Stimulated activated CD4-positive, alpha-beta T cell treated with anti-CD3 and anti-CD28 coated beads, Interleukin-1b, Interleukin-23, amount 100 ng/mL, for 4 hours (primary cell): ENCODE data around the gene DAZAP2.
"Not testable (repeated sequence)": the region's sequence is repeated elsewhere in the genome, so short reads cannot be mapped to it uniquely, and the experiment has no call there.

Experiments
- DNase-seq, 2 donors: peaks; one replicate each; pipeline ENCODE4 v3.0.0-alpha.2; 2020; ENCODE audit warnings: low read depth in 2 of 2

Gene DAZAP2

DNA sequence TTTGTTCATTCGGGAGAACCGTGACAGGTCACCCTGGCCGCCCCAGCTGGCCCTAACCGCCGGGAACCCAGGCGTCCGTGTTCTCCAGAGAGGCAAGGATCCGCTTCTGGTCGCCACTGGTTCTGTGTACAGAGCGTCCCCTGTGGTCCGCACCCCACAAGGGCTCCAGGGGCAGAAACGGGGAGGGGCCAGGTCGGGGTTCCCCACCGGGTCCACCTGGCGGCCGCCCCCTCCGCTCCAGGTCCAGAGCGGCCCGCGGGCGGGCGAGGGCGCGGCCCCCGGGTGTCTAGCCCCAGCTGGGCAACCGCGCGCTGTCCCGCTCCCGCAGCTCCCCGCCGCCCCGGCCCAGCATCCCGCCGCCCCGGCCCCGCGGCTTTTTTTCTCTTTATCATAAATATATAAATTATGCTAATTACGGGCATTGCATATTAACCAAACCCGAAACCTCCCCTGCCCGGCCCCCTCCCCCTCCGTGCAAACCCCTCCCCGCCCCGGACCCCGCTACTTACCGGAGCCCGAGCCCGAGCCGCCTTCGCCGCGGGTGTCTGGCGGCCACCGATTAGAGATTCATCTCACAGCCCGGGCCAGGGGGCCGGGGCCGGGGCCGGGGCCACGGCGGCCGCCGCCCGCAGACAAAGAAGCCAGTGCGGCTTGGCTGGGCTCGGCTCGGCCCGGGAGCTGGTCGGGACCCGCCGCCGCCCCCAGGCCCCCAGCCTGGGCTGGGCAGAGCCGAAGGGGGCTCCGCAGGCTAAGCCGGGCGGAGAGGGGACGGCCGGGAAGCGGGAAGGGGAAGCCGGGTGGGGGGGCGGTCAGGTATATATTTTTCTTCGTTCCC lies 21.3 kb upstream of the DAZAP2 start:
- DNase-seq: peak; percentile 18 to 42

DNA sequence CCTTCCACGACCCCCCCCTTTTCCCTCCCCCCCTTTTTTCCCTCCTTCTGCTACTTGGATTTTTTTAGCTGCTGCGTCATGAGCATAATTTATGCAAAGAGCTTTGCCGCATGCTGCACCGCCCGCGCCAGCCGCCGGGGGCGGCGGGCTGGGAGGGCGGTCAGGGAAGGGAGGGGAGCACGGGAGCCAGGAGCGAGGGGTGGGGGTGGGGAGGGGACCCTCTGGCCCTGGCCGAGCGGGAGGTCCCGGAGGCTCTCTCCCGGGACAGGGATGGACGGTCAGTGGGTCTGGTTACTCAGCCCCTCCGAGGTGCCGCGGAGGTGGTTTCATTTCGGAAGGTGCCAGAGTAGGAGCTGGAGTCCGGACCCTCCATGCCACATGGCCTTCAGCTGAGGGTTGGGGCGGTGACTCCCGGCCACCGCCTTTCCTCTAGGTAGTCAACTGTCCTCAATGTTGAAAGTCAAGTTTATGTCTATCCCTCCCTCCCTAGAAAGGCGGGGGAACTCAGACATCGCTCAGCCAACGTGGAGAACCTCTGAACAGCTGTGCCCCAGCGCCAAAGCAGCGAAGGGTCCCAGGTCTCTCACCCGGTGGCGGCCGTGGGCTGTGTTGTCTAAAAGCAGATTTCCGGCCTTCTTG lies 20.5 kb upstream of the DAZAP2 start, which contains the start of gene POU6F1:
POU6F1 (minus strand) TSS at position 95 of the 639 bp plus-strand sequence. CDS start 11,226 bp downstream, outside the sequence.
- DNase-seq: peak; percentile 57 to 61

DNA sequence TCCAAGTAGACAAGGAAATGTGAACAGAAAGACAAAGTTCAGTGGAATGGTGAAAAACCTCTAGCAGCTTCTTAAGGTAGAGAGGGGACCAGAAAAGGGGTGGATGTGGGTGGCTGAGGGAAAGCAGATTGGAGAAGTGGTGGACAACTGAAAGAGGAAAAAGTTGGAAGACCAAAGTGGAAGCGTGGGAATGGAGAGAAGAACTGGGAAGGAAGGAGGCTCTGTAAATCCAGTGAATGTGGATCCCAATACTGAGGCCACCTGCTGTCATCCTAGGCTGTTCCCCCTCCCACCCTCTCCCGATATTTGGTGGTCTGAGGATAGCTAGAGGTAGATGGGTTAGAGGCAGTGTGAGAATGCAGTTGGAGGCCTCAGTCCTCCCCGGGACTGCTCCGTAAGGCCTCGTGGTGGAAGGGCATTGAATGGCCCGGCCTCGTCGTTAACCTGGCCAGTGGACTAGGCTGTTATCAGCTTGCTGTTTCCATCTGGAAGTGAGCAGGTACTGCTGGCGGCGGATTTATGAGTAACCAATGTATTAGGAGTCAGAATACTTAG lies 19.9 kb upstream of the DAZAP2 start:
- DNase-seq: no peak

DNA sequence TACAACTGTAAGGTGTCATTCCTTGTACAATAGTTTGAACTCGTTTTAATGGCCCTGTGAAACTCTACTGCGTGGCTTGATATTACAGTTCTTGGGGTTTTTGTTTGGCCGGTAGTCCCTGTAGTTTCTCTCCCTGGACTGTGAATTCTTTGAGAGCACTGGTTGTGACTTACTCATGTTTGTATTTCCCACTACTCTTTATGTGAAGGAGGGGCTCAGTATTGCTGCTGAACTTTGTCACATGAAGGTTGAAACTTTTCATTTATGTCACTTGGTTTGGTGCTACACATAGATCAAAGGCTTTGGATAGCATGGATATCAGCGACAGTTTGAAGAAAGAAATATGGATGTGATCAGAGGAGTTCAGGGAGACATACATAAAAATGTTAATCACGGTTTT lies 19.3 kb upstream of the DAZAP2 start:
- DNase-seq: no peak

DNA sequence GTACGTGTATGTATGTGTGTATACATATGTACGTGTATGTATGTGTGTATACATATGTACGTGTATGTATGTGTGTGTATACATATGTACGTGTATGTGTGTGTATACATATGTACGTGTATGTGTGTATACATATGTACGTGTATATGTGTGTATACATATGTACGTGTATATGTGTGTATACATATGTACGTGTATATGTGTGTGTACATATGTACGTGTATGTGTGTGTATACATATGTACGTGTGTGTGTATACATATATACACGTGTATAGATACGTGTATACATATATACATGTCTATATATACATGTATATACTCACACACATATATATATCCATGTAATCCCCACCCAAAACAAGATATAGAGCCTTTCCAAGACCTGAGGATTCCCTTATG lies 18.8 kb upstream of the DAZAP2 start:
- DNase-seq: not testable (repeated sequence)

DNA sequence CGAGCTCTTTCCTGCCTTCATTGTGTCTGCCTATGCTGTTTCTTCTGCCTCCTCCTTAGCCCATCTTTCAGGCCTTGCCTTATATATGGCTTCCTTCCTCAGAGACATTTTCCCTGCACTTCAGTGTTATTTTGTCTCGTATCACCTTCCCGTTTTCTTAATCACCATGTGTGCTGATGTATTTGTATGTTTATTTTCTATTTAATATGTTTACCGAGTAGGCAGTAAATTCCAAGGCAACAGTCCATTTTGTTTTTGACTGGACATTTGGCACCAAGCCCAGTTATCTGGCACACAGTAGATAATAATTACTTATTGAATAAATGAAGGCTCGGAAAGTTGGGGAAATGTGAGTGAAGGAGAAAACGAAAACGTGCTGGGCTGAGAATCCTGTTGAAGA lies 16.2 kb upstream of the DAZAP2 start:
- no peak for DNase-seq

DNA sequence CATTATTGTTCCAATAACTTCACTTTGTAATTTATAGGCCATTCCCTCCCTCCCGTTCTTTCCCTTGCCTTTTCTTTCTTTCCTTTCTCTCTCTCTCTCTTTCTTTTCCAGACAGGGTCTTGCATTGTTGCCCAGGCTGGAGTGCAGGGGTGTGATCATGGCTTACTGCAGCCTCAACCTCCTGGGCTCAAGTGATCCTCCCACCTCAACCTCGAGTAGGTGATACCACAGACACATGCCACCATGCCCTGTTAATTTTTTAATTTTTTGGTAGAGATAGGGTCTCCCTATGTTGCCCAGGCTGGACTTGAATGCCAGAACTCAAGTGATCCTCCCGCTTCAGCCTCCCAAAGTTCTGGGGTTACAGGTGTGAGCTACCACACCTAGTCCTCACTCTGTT lies 14.0 kb upstream of the DAZAP2 start:
- no peak for DNase-seq

DNA sequence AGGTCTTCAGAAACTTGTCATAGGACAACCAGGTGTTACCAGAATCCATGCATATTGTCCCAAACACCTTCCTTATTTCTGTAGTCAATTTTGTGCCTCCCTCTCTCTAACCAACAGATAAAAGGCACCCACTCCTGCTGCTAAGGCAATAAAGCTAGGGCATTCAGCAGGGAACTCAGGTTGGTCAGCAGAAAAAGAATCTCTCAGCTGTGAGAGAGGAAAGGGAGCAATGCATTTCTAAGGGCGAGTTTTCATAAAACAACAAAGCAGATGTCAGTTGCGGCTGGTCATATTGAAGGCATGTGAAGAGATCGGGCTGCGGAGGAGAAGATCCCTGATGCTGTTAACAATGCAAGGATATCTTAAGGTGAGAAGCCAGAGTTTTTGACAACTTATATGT lies 13.4 kb upstream of the DAZAP2 start:
- no peak for DNase-seq

DNA sequence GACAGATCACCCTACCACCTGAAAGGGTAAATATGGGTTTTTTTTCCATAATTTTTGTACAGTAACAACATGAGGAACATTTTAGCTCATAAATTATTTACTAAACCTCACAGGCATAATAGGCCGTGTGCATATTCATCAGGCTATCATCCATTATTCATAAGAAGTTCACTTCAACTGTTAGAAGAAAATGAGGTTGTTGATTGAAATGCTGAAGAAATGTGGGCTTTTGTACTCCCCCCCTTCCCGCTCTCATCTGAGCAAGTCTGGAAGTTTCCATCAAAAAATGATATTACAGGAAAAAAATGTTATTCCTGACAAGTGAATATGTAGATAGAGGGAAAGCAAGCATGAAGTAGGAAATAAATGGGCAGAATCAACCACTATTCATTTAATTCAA lies 12.9 kb upstream of the DAZAP2 start:
- no peak for DNase-seq

DNA sequence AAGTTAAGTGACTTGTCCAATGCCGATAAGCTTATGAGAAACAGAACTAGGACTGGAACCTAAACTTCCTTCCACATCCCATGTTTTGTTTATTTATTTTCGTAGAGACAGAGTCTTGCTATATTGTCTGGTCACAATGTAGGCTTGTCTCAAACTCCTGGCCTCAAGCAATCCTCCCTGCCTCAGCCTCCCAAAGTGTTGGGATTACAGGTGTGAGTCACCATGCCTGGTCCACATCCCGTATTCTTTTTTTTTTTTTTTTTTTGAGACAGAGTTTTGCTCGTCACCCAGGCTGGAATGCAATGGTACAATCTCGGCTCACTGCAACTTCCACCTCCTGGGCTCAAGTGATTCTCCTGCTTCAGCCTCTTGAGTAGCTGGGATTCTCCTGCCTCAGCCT lies 11.5 kb upstream of the DAZAP2 start:
- DNase-seq: not testable (repeated sequence)

DNA sequence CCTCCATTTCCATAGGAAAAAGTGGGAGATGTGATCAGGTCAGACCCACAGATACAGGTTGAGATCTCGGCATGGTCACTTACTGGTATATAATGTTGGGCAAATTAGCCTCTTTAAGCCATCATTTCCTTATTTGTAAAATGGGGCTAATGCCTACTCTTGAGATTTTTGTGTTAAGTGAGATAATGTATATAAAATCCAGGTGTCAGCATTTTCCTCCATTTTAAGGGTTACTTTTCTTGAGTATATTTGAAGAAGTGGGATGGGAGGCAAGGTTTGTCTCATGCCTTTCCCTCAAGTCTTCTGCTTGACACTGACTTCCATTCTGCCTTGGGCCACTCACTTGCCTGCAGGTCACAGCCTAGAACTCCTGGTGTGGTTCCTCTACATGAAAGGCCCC lies 10.7 kb upstream of the DAZAP2 start:
- DNase-seq: no peak

DNA sequence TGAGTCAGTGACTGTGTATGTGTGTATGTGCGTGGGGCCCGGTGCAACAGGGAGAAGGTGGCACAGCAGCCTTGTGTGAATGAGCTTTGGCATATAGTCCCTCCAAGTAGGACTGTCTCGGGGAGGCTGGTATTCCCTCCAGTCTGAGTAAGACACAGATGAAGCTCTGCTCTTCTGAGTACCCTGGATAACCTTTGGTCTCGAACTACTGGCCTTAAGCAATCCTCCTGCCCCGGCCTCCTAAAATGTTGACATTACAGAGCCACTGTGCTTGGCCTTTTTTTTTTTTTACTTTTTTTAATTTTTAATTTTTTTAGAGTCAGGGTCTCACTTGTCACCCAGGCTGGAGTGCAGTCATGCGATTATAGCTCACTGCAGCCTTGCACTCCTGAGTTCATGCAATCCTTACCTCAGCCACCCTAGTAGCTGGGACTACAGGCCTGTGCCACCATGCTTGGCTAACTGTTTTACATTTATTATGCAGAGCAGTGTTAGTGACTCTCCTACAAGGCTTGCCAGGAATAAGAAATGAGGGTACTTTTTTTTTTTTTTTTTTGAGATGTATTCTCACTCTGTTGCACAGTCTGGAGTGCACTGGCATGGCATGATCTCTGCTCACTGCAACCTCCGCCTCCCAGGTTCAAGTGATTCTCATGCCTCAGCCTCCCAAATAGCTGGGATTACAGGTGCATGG lies 9.4 kb upstream of the DAZAP2 start:
- DNase-seq: no peak

DNA sequence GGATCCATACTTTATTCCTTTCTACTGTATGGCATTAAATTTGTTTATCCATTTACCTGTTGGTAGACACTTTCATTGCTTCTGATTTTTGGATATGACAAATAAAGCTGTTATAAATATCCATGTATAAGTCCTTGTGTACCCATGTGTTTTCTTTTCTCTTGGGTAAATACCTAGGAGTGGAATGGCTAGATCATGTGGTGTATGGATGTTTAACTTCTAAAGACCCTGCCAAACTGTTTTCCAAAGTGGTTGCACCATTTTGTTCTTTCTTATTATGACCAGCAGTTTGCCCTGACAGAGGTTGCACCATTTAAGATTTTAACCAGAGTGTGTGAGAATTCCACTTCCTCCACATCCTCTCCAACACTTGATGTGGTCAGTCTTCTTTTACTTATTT lies 6.0 kb upstream of the DAZAP2 start:
- DNase-seq: no peak

DNA sequence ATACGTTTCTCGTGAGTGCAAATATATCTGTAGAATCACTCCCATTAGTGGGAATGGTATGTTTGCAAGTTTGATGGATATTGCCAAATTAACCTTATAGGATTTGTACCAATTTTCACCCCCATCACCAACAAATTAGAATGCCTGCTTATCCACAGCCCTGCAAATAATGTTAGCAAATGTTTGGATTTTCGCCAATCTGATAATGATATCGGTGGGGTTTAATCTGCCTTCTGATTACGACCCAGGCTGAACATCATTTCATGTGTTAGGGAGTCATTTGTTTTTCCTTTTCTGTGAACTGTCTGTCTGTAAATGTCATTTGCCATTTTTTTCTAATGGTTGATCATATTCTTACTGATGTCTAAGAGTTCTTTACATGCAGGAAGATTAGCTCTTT lies 4.1 kb upstream of the DAZAP2 start:
- no peak for DNase-seq

DNA sequence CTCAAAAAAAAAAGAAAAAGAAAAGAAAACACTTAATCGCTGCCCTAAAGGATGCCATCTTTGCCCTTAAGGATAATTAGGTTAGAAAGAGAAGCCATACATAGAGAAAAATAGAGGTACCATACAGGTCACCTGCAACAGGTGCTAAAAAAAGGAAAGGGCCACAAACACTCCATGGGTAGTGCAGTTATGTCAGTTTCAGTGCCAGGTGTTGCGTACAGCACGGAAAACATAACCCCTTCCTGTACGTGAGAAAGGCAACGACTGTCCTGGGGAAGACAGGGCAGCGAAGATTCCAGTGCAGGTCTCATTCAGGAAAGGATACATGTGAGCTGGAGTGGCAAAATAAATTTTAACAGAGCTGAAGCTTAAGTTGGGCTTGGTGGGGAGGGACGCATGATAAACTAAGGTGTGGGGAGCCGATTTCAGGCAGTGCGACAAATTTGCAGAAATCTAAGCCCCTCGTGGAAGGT lies 553 bp upstream of the DAZAP2 start:
- DNase-seq: no peak

DNA sequence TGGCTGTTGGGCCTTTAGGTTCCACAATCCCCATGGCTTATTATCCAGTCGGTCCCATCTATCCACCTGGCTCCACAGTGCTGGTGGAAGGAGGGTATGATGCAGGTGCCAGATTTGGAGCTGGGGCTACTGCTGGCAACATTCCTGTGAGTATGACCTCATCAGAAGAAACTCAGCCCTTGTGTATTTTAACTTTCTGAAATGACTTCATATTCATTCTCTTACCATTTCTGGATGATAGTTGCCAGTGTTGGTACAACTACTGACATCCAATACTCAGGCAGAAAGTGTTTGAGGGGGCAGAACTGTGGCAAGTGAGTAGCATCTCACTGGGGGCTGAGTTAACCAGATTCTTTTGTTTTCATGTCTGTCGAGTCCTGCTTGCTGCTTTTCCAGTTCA lies 2.3 kb downstream of the DAZAP2 start:
- DNase-seq: no peak

DNA sequence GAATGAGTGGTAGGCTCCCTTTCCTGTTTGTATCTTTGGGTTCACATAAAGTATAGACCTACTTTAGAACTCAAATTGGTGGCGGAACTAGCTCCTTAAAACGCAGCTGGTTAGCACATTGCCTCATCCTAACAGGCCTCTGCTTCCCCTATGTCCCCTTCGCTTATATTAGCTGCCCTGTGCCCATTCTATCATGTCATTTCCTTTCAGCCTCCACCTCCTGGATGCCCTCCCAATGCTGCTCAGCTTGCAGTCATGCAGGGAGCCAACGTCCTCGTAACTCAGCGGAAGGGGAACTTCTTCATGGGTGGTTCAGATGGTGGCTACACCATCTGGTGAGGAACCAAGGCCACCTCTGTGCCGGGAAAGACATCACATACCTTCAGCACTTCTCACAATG lies 3.5 kb downstream of the DAZAP2 start:
- DNase-seq: no peak

DNA sequence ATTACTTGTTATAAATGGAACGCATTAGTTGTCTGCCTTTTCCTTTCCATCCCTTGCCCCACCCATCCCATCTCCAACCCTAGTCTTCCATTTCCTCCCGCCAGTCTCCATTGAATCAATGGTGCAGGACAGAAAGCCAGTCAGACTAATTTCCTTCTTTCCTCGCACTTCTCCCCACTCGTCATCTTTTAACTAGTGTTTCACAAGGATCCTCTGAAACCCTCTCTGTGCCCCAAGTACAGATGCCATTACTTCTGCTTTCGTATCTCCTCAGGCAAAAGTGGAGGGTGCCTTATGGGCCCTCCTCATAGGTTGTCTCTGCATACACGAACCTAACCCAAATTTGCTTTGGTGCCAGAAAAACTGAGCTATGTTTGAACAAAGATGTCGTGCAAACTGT lies 4.2 kb downstream of the DAZAP2 start:
- DNase-seq: no peak

DNA sequence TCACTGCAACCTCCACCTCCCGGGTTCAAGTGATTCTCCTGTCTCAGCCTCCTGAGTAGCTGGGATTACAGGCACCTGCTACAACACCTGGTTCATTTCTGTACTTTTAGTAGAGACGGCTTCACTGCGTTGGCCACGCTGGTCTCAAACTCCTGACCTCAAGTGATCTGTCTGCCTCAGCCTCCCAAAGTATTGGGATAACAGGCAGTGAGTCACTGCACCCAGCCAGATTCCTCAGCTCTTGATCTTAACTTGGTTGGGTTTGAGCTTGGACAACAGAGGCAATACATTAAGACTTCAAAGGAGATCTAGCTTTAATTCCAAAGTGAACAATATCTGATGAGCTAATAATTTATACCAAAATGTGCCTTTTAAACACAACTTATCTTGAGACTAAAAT lies 5.6 kb downstream of the DAZAP2 start:
- no peak for DNase-seq

DNA sequence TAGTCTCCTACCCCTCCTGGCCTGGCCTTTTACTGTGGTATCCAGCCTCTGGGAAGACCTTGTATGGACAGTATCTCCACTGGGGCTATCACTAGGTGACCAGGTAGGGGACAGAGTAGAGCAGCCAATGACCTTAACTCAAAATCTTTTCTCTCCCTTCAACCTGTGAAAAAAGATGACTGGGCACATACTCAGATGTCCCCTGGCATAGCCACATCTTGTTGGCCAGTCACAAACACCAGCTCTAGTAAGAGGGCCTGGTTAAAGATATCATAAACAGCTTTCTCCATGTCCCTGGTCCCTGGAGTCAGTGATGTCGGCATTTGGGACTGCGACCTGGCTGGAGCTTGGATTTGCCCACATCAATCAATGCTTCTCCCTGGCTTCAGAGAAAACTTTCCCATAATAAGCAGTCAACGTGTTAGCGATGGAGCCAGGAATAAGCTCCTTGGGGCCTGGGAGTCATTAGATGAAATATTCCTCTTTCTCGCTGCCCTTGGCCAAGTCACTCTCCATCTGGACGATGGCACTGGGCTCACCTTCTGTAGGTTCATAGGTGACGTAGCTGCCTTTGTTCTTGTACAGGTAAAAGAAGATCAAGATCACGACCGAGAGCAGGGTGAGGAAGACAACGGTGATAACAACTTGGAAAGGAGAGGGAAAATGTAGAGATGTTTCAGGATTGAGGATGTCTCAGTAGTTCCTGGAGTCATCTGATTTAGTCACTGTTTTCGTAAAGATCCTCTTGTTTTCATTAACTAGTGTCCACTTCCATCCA lies 7.0 kb downstream of the DAZAP2 start:
- no peak for DNase-seq

DNA sequence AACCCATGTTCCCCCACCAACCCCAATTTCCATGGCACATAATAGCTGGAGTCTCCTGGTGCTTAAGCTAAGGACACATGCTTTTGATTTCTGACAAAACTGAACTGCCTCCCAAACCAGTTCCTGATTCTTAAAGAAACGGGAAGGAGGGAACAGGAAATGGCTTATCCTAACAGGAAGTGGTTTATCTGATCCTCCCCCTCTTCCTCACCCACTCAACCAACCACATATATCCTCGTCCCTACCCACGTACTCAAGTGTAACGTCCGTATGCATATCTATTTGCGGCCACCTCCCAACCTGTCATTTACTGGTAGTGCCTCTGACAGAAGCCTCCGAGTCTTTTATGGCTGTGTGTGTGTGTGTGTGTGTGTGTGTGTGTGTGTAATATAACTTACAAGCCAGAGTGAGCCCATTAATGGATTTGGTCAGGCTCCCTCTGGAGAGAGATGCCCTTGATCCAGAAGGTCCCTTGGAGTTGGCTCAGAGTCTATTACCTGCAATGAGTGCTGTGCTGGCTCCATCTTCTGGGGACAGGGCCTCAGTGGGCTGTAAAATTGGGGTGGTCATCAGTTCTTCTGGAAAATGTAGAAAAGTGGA lies 7.7 kb downstream of the DAZAP2 start:
- no peak for DNase-seq
